ENCODE measurements around the gene MICU1. TPM values are rescaled to one million over a fixed set of nuclear protein-coding genes. Genes with fewer than 3 reads are reported as not detected.

The MICU1 gene
- total and polyA plus RNA-seq, 2 of the 13 experiments (the other 11 are each of a cell fraction or from before 2014, with no cell fraction given), result 32.5 to 56.1 TPM

- TF ChIP-seq TFE3 (CRISPR knock-in tag; IDR thresholded peaks at IDR 0.05) (peak; percentile 43; the same call in 1 of the 2 replicates), FOXO4 (CRISPR knock-in tag; conservative IDR thresholded peaks at IDR 0.05) (no peak), ZNF597 (CRISPR knock-in tag; IDR thresholded peaks at IDR 0.05) (no peak), IRF9 (CRISPR knock-in tag; IDR thresholded peaks at IDR 0.05; ENCODE audit: borderline replicate concordance) (peak; percentile 66; the same call in 1 of the 2 replicates), ASH2L (IDR thresholded peaks at IDR 0.05; ENCODE audit: insufficient read length, low read depth, low read length) (no peak), MYPOP (CRISPR knock-in tag; IDR thresholded peaks at IDR 0.05) (no peak), NFE2 (CRISPR knock-in tag; IDR thresholded peaks at IDR 0.05) (no peak), CC2D1A (CRISPR knock-in tag; IDR thresholded peaks at IDR 0.05) (no peak), FOSL1 (CRISPR knock-in tag; IDR thresholded peaks at IDR 0.05; ENCODE audit: borderline replicate concordance) (no peak), ZNF275 (CRISPR knock-in tag; IDR thresholded peaks at IDR 0.05; ENCODE audit: borderline replicate concordance) (0 out of 2 replicates have a peak, but pooled peaks have one; percentile 25), BCL6 (CRISPR knock-in tag; IDR thresholded peaks at IDR 0.05) (no peak; the same call in 1 of the 2 replicates), ZNF550 (CRISPR knock-in tag; IDR thresholded peaks at IDR 0.05; ENCODE audit: borderline replicate concordance) (no peak), ZNF160 (CRISPR knock-in tag; IDR thresholded peaks at IDR 0.05) (no peak), SRY (CRISPR knock-in tag; IDR thresholded peaks at IDR 0.05) (no peak; the same call in 1 of the 2 replicates)
- TF ChIP-seq, protein P1, sequence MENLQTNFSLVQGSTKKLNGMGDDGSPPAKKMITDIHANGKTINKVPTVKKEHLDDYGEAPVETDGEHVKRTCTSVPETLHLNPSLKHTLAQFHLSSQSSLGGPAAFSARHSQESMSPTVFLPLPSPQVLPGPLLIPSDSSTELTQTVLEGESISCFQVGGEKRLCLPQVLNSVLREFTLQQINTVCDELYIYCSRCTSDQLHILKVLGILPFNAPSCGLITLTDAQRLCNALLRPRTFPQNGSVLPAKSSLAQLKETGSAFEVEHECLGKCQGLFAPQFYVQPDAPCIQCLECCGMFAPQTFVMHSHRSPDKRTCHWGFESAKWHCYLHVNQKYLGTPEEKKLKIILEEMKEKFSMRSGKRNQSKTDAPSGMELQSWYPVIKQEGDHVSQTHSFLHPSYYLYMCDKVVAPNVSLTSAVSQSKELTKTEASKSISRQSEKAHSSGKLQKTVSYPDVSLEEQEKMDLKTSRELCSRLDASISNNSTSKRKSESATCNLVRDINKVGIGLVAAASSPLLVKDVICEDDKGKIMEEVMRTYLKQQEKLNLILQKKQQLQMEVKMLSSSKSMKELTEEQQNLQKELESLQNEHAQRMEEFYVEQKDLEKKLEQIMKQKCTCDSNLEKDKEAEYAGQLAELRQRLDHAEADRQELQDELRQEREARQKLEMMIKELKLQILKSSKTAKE (CRISPR knock-in tag; IDR thresholded peaks at IDR 0.05; ENCODE audit: borderline replicate concordance), result no peak
- TF ChIP-seq, protein P2, sequence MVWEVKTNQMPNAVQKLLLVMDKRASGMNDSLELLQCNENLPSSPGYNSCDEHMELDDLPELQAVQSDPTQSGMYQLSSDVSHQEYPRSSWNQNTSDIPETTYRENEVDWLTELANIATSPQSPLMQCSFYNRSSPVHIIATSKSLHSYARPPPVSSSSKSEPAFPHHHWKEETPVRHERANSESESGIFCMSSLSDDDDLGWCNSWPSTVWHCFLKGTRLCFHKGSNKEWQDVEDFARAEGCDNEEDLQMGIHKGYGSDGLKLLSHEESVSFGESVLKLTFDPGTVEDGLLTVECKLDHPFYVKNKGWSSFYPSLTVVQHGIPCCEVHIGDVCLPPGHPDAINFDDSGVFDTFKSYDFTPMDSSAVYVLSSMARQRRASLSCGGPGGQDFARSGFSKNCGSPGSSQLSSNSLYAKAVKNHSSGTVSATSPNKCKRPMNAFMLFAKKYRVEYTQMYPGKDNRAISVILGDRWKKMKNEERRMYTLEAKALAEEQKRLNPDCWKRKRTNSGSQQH (CRISPR knock-in tag; IDR thresholded peaks at IDR 0.05; ENCODE audit: low read depth), result no peak
These were observed 294.1 kb downstream of the MICU1 start (continued) for GRCh38 chr10:72331575-72332422.

Measured in HepG2 (cell line).